H1 (cell line): ENCODE data around the gene KIT. TPM values are rescaled to one million over a fixed set of nuclear protein-coding genes. Genes with fewer than 3 reads are reported as not detected.

Source experiments
- CTCF ChIA-PET: fragments of 300-600 bp; sonication (Branson Sonifier 250); formaldehyde crosslinking; loops from one replicate; lab custom pipeline; 2021; ENCODE audit not compliant: partially characterized antibody; lab: Charles Lee
- POLR2A ChIA-PET: fragments of 300-600 bp; sonication (Branson Sonifier 250); formaldehyde crosslinking; loops from one replicate; lab custom pipeline; 2021; ENCODE audit warnings: inconsistent platforms; ENCODE audit not compliant: partially characterized antibody; lab: Charles Lee
- DNase-seq, 2 experiments: peaks; one replicate each; pipeline versions ENCODE4 v3.0.0 to v3.0.0-alpha.2; 2010 to 2022; ENCODE audit warnings: low spot score in 2 of 2, low read depth in 1 of 2, mixed read lengths in 1 of 2
- FAIRE-seq: peaks from 2 replicates; lab custom pipeline; 2011; peaks lifted over from hg19 to GRCh38; lab: Jason Lieb, UNC
- H2AFZ ChIP-seq: 2 replicates; pipeline ENCODE4 v1.8.1; 2012; ENCODE audit warnings: low read length, inconsistent platforms
- H2AK5ac ChIP-seq: 2 replicates; pipeline ENCODE4 v1.6.1; 2013; ENCODE audit warnings: low read depth, low read length
- H2BK120ac ChIP-seq: replicated peaks from 2 replicates; pipeline ENCODE3; 2013; ENCODE audit warnings: low read depth, low read length, inconsistent platforms
- H2BK12ac ChIP-seq: 2 replicates; pipeline ENCODE4 v1.6.1; 2013; ENCODE audit warnings: low read depth, low read length
- H2BK15ac ChIP-seq: 2 replicates; pipeline ENCODE4 v1.6.1; 2013; ENCODE audit warnings: low read length
- H2BK20ac ChIP-seq: 2 replicates; pipeline ENCODE4 v1.6.1; 2013; ENCODE audit warnings: low read length
- H2BK5ac ChIP-seq: 2 replicates; pipeline ENCODE4 v1.6.1; 2013; ENCODE audit warnings: low read depth, low read length
- H3K14ac ChIP-seq: 2 replicates; pipeline ENCODE4 v1.6.1; 2013; ENCODE audit warnings: inconsistent platforms; ENCODE audit not compliant: insufficient read length
- H3K18ac ChIP-seq: 2 replicates; pipeline ENCODE4 v1.6.1; 2013; ENCODE audit warnings: low read length; ENCODE audit errors: extremely low read depth
- H3K23ac ChIP-seq: 2 replicates; pipeline ENCODE4 v1.6.1; 2013; ENCODE audit warnings: inconsistent platforms; ENCODE audit not compliant: insufficient read length
- H3K23me2 ChIP-seq: 2 replicates; pipeline ENCODE4 v1.6.1; 2013; ENCODE audit warnings: low read depth, low read length
- H3K27ac ChIP-seq: 2 replicates; pipeline ENCODE4 v1.6.1; 2011; ENCODE audit warnings: low read depth, low read length, inconsistent platforms
- H3K27me3 ChIP-seq, 4 experiments: replicated peaks in 1 of 4; 1 replicate in 1 of 4; 2 replicates in 3 of 4; pipeline versions ENCODE4 v1.6.1 to v1.8.1; 2011 to 2013; ENCODE audit warnings: low read length in 3 of 4, mild to moderate bottlenecking in 3 of 4, inconsistent platforms in 2 of 4, mixed read lengths in 2 of 4, moderate library complexity in 1 of 4; ENCODE audit not compliant: control insufficient read depth in 3 of 4, insufficient read depth in 3 of 4; ENCODE audit errors: extremely low read depth in 1 of 4
- H3K36me3 ChIP-seq, 4 experiments: 2 replicates each; pipeline versions ENCODE4 v1.6.1 to v1.8.1; 2011 to 2013; ENCODE audit warnings: mild to moderate bottlenecking in 4 of 4, low read length in 3 of 4, moderate library complexity in 2 of 4, control low read depth in 1 of 4, inconsistent platforms in 1 of 4; ENCODE audit not compliant: insufficient read depth in 4 of 4, control insufficient read depth in 2 of 4
- H3K4ac ChIP-seq: replicated peaks from 2 replicates; pipeline ENCODE3; 2013; ENCODE audit warnings: low read length, low read depth, mixed read lengths, inconsistent platforms; ENCODE audit not compliant: insufficient read length
- H3K4me1 ChIP-seq, 4 experiments: replicated peaks in 1 of 4; 1 replicate in 1 of 4; 2 replicates in 3 of 4; pipeline versions ENCODE4 v1.6.1 to v1.8.1; 2011 to 2013; ENCODE audit warnings: low read length in 3 of 4, inconsistent platforms in 2 of 4, mixed read lengths in 1 of 4; ENCODE audit not compliant: insufficient read depth in 4 of 4, control insufficient read depth in 3 of 4
- H3K4me2 ChIP-seq, 2 experiments: 2 replicates each; pipeline versions ENCODE4 v1.6.1 to v1.8.1; 2011 to 2013; ENCODE audit warnings: low read depth in 2 of 2, low read length in 2 of 2, control low read depth in 1 of 2, inconsistent platforms in 1 of 2, mild to moderate bottlenecking in 1 of 2; ENCODE audit not compliant: insufficient read depth in 1 of 2
- H3K4me3 ChIP-seq, 4 experiments: fragments of 200-600, 300-600 bp in 1 of 4; sonication (generic), shearing (Covaris generic), sonication (Bioruptor Twin) in 1 of 4; 2 replicates each; pipeline versions ENCODE4 v1.5.1 to v1.8.1; 2011 to 2016; ENCODE audit warnings: low read length in 4 of 4, low read depth in 3 of 4, control low read depth in 2 of 4, inconsistent platforms in 2 of 4, mild to moderate bottlenecking in 2 of 4, mixed read lengths in 1 of 4, moderate library complexity in 1 of 4; ENCODE audit not compliant: insufficient read depth in 2 of 4; ENCODE audit errors: extremely low read depth in 1 of 4
- H3K56ac ChIP-seq: replicated peaks from 2 replicates; pipeline ENCODE3; 2013; ENCODE audit warnings: low read depth, mild to moderate bottlenecking, mixed read lengths, low read length, inconsistent platforms; ENCODE audit not compliant: insufficient read length
- H3K79me1 ChIP-seq: 2 replicates; pipeline ENCODE4 v1.6.1; 2013; ENCODE audit warnings: low read depth, low read length, control low read depth
- H3K79me2 ChIP-seq, 2 experiments: 2 replicates each; pipeline versions ENCODE4 v1.6.1 to v1.8.1; 2012 to 2013; ENCODE audit warnings: low read length in 2 of 2, mild to moderate bottlenecking in 2 of 2, inconsistent platforms in 1 of 2; ENCODE audit not compliant: insufficient read depth in 2 of 2, control insufficient read depth in 1 of 2
- H3K9ac ChIP-seq, 4 experiments: replicated peaks in 1 of 4; 1 replicate in 1 of 4; 2 replicates in 3 of 4; pipeline versions ENCODE4 v1.6.1 to v1.8.1; 2011 to 2013; ENCODE audit warnings: low read depth in 3 of 4, low read length in 3 of 4, control low read depth in 2 of 4, mild to moderate bottlenecking in 2 of 4, moderate library complexity in 2 of 4, inconsistent platforms in 1 of 4; ENCODE audit errors: extremely low read depth in 1 of 4
- H3K9me3 ChIP-seq, 2 experiments: 2 replicates each; pipeline versions ENCODE4 v1.6.1 to v1.8.1; 2012 to 2013; ENCODE audit warnings: mild to moderate bottlenecking in 2 of 2, moderate library complexity in 2 of 2, control low read depth in 1 of 2, inconsistent platforms in 1 of 2, low read depth in 1 of 2, low read length in 1 of 2, mixed read lengths in 1 of 2; ENCODE audit not compliant: insufficient read depth in 2 of 2
- H4K20me1 ChIP-seq, 2 experiments: replicated peaks in 1 of 2; 2 replicates each; pipeline versions ENCODE3 to v1.8.1; 2011 to 2013; ENCODE audit warnings: inconsistent platforms in 2 of 2, low read length in 2 of 2, mild to moderate bottlenecking in 1 of 2; ENCODE audit not compliant: insufficient read depth in 2 of 2, control insufficient read depth in 1 of 2
- H4K5ac ChIP-seq: 2 replicates; pipeline ENCODE4 v1.6.1; 2013; ENCODE audit warnings: low read length, low read depth, mixed read lengths, inconsistent platforms; ENCODE audit not compliant: insufficient read length
- H4K8ac ChIP-seq: 2 replicates; pipeline ENCODE4 v1.8.0; 2013; ENCODE audit warnings: mild to moderate bottlenecking, moderate library complexity, low read length, inconsistent platforms; ENCODE audit not compliant: insufficient read depth; ENCODE audit errors: extremely low read depth
- H4K91ac ChIP-seq: replicated peaks from 2 replicates; pipeline ENCODE3; 2013; ENCODE audit warnings: low read length, mixed read lengths, inconsistent platforms; ENCODE audit not compliant: insufficient read length
- ASH2L ChIP-seq: fragments of 200-600, 300-600 bp; sonication (generic); IDR thresholded peaks from one replicate; pipeline ENCODE4 v1.7.1; 2017; ENCODE audit warnings: low read length
- KDM4A ChIP-seq: IDR thresholded peaks from one replicate; pipeline ENCODE4 v1.7.1; 2012; ENCODE audit warnings: low read depth, mild to moderate bottlenecking, moderate library complexity, low read length, inconsistent platforms; ENCODE audit not compliant: severe bottlenecking
- MAFK ChIP-seq: IDR thresholded peaks from 2 replicates; pipeline ENCODE4 v1.6.1; 2012; ENCODE audit warnings: low read depth, mild to moderate bottlenecking, improper control_type of control experiment, low read length
- RAD21 ChIP-seq, 2 experiments: IDR thresholded peaks in 1 of 2; conservative IDR thresholded peaks in 1 of 2; 2 replicates each; pipeline ENCODE4 v1.6.1; 2011; ENCODE audit warnings: low read depth in 2 of 2, low read length in 2 of 2, improper control_type of control experiment in 1 of 2, inconsistent platforms in 1 of 2, mild to moderate bottlenecking in 1 of 2, moderate library complexity in 1 of 2
- SIN3A ChIP-seq, 2 experiments: IDR thresholded peaks in 1 of 2; conservative IDR thresholded peaks in 1 of 2; 2 replicates each; pipeline ENCODE4 v1.6.1; 2011 to 2012; ENCODE audit warnings: low read length in 2 of 2, improper control_type of control experiment in 1 of 2, low read depth in 1 of 2, mild to moderate bottlenecking in 1 of 2
- SP2 ChIP-seq: IDR thresholded peaks from 2 replicates; pipeline ENCODE4 v1.6.1; 2012; ENCODE audit warnings: mild to moderate bottlenecking, low read length, inconsistent platforms
- TAF1 ChIP-seq: IDR thresholded peaks from 2 replicates; pipeline ENCODE4 v1.6.1; 2011; ENCODE audit warnings: mild to moderate bottlenecking, low read depth, low read length
- USF2 ChIP-seq: IDR thresholded peaks from 2 replicates; pipeline ENCODE4 v1.6.1; 2011; ENCODE audit warnings: low read length, improper control_type of control experiment
- ZNF274 ChIP-seq: IDR thresholded peaks from 2 replicates; pipeline ENCODE4 v1.7.0; 2012; ENCODE audit warnings: low read length, borderline replicate concordance; ENCODE audit errors: extremely low read depth
- WGBS, 2 experiments: shearing (Covaris generic) in 1 of 2; methylation state at CpG; one replicate each; pipeline versions ENCODE4 v1.1.6 to v1.1.7; 2013 to 2015; ENCODE audit warnings: low lambda C conversion rate in 2 of 2, mixed read lengths in 2 of 2, inconsistent platforms in 1 of 2, low coverage in 1 of 2, missing lambda C conversion rate in 1 of 2; ENCODE audit not compliant: insufficient replicate concordance in 2 of 2, insufficient coverage in 1 of 2, insufficient read length in 1 of 2; ENCODE audit errors: extremely low coverage in 1 of 2, missing lambda C conversion rate in 1 of 2; 5-methylcytosine and 5-hydroxymethylcytosine counted together
- polyA plus RNA-seq, 7 experiments: library from polyadenylated mRNA; depleted of rRNA in 3 of 7; stranded (reverse) in 5 of 7; unstranded in 2 of 7; fragments of >200 nt in 5 of 7; fragments of 200-250 nt in 2 of 7; gene quantifications; 1 replicate in 5 of 7; 2 replicates in 1 of 7; 4 replicates in 1 of 7; pipeline versions ENCODE4 v1.2.1 to v1.2.3, GENCODE V29; 2011 to 2013; ENCODE audit warnings: missing spikeins in 2 of 7, mixed read lengths in 2 of 7
- total RNA-seq: library from RNA; stranded (reverse); fragmentation: NEBNext Ultra II Directional; extraction: Animal tissue kit (Norgen Biotek cat#: 25700); gene quantifications from 2 replicates; pipeline ENCODE4 v1.2.1, GENCODE V29; 2021

Gene KIT
- total and polyA plus RNA-seq, 2 of the 8 experiments (the other 6 are each of a cell fraction or from before 2014, with no cell fraction given), result 14.4 to 24.8 TPM

DNA sequence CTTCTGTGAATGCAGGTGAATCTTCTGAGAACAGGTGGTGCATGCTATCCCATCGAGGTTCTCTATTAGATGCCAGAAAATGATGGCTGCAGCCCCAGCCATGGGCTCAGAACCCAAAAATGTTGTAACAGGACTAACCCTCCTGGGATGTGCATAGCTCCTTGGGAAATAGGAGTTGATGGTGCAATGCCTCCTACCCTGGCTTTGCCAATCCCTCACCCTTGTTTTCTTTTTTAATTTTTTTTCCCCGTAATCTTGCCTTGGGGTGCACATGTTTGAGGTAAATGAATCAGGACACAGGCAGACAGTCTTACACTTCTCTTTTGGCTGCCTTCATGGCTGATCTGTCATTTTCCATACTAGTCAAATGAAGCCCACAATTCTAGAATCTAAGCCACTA, 96.6 kb downstream of the KIT start:
- H2BK5ac ChIP-seq, result no peak overlapping the region
- H3K36me3 ChIP-seq, result no peaks in the 10 kb centered on the region
- H3K4me1 ChIP-seq, result no peaks in the 10 kb centered on the region
- H3K23me2 ChIP-seq, result no peaks in the 10 kb centered on the region
- no peak overlapping the region for H3K4me2 ChIP-seq
- POLR2A ChIA-PET, result no interaction called here
- H2AK5ac ChIP-seq, result no peak overlapping the region
- H3K18ac ChIP-seq, result no peak overlapping the region
- no peak overlapping the region for H4K91ac ChIP-seq
- no peak overlapping the region for H3K27ac ChIP-seq
- H3K4ac ChIP-seq, result no peak overlapping the region
- no peak overlapping the region for H2AFZ ChIP-seq
- FAIRE-seq (no peak), DNase-seq (no peak)
- H3K27me3 ChIP-seq, result no peaks in the 10 kb centered on the region; a peak in 1 of 7 replicates
- no peak overlapping the region for H3K23ac ChIP-seq
- CTCF ChIA-PET, result interaction anchor here (0.9 kb wide), 1 partner anchor 14 kb away, joined by 3 read pairs; no protein-coding TSS in a partner anchor
- H3K79me1 ChIP-seq, result no peaks in the 10 kb centered on the region
- H3K56ac ChIP-seq, result no peak overlapping the region
- WGBS, 2 experiments, result 92% methylated on average over 2 of the region's 2 CpGs; no CpG with 5 or more reads in 1 of the 2 experiments
- H4K20me1 ChIP-seq, result no peaks in the 10 kb centered on the region
- H4K5ac ChIP-seq, result no peak overlapping the region
- H3K14ac ChIP-seq, result no peak overlapping the region
- no peak overlapping the region for H3K9ac ChIP-seq
- no peak overlapping the region for H2BK20ac ChIP-seq
- H3K9me3 ChIP-seq, result peaks cover 7 to 8% of the 10 kb centered on the region in 2 experiments; a peak in 3 of 4 replicates
- H2BK15ac ChIP-seq, result no peak overlapping the region
- no peak overlapping the region for H2BK120ac ChIP-seq
- no peaks in the 10 kb centered on the region for H3K79me2 ChIP-seq
- H2BK12ac ChIP-seq, result no peak overlapping the region
- H3K4me3 ChIP-seq, result no peak overlapping the region
- H4K8ac ChIP-seq, result no peak overlapping the region
- TF ChIP-seq RAD21 (IDR thresholded peaks at IDR 0.05 in 1 of 2, conservative IDR thresholded peaks at IDR 0.05 in 1 of 2; ENCODE audit: low read depth in 2 of 2, low read length in 2 of 2) (no peak), MAFK (no peak), ZNF274 (no peak), USF2 (no peak), SP2 (no peak), KDM4A (no peak), TAF1 (no peak), SIN3A (conservative IDR thresholded peaks at IDR 0.05 in 1 of 2, IDR thresholded peaks at IDR 0.05 in 1 of 2; ENCODE audit: low read depth in 1 of 2, low read length in 2 of 2) (no peak), ASH2L (no peak)
